Measurements from ENCODE around the gene SLC24A3.

Gene SLC24A3

GRCh38 chr20:19718880-19719279, 506.4 kb downstream of the SLC24A3 start:
- CTCF ChIA-PET, result no interaction called here
- no peaks in the 10 kb centered on the region for H3K9me3 ChIP-seq (ENCODE audit: control insufficient read depth, insufficient read depth, low read depth, low read length)
- no peaks in the 10 kb centered on the region for H3K4me1 ChIP-seq (ENCODE audit: control insufficient read depth, insufficient read depth, low read length)
- H3K4me3 ChIP-seq (ENCODE audit: low read depth, low read length), result no peak overlapping the region
- POLR2A ChIA-PET, result no interaction called here
- H3K27ac ChIP-seq (ENCODE audit: extremely low read depth, low read depth, low read length), result no peak overlapping the region
- TF ChIP-seq ZNF596 (tag by site-specific recombination; IDR thresholded peaks at IDR 0.05), result no peak
- TF ChIP-seq, protein P1, sequence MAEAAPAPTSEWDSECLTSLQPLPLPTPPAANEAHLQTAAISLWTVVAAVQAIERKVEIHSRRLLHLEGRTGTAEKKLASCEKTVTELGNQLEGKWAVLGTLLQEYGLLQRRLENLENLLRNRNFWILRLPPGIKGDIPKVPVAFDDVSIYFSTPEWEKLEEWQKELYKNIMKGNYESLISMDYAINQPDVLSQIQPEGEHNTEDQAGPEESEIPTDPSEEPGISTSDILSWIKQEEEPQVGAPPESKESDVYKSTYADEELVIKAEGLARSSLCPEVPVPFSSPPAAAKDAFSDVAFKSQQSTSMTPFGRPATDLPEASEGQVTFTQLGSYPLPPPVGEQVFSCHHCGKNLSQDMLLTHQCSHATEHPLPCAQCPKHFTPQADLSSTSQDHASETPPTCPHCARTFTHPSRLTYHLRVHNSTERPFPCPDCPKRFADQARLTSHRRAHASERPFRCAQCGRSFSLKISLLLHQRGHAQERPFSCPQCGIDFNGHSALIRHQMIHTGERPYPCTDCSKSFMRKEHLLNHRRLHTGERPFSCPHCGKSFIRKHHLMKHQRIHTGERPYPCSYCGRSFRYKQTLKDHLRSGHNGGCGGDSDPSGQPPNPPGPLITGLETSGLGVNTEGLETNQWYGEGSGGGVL (tag by site-specific recombination; IDR thresholded peaks at IDR 0.05), result no peak
- TF ChIP-seq MZF1 (tag by site-specific recombination; IDR thresholded peaks at IDR 0.05; ENCODE audit: borderline replicate concordance), result no peak
- H3K36me3 ChIP-seq (ENCODE audit: control insufficient read depth in 2 of 2, insufficient read depth in 1 of 2, low read length in 2 of 2), result no peaks in the 10 kb centered on the region

GRCh38 chr20:19720991-19721390, 508.5 kb downstream of the SLC24A3 start:
- POLR2A ChIA-PET, result no interaction called here
- no peaks in the 10 kb centered on the region for H3K36me3 ChIP-seq (ENCODE audit: control insufficient read depth in 2 of 2, insufficient read depth in 1 of 2, low read length in 2 of 2)

GRCh38 chr20:19723051-19723450, 510.6 kb downstream of the SLC24A3 start:
- POLR2A ChIA-PET, result no interaction called here
- Histone ChIP-seq H3K9me3 (ENCODE audit: control insufficient read depth, insufficient read depth, low read depth, low read length) (no peaks in the 10 kb centered on the region), H3K4me3 (ENCODE audit: low read depth, low read length) (no peak overlapping the region), H3K36me3 (ENCODE audit: control insufficient read depth in 2 of 2, insufficient read depth in 1 of 2, low read length in 2 of 2) (no peaks in the 10 kb centered on the region), H3K27ac (ENCODE audit: extremely low read depth, low read depth, low read length) (no peak overlapping the region), H3K4me1 (ENCODE audit: control insufficient read depth, insufficient read depth, low read length) (no peaks in the 10 kb centered on the region)
- CTCF ChIA-PET, result no interaction called here
- TF ChIP-seq GLIS1 (tag by site-specific recombination; IDR thresholded peaks at IDR 0.05) (no peak), ZNF514 (tag by site-specific recombination; IDR thresholded peaks at IDR 0.05) (no peak), ZNF335 (tag by site-specific recombination; conservative IDR thresholded peaks at IDR 0.05) (no peak), SALL2 (tag by site-specific recombination; IDR thresholded peaks at IDR 0.05; ENCODE audit: borderline replicate concordance) (no peak), PRDM1 (tag by site-specific recombination; IDR thresholded peaks at IDR 0.05) (no peak), ZFHX2 (tag by site-specific recombination; conservative IDR thresholded peaks at IDR 0.05) (no peak), SP2 (tag by site-specific recombination; IDR thresholded peaks at IDR 0.05) (no peak), ZNF558 (tag by site-specific recombination; IDR thresholded peaks at IDR 0.05) (no peak), OSR2 (tag by site-specific recombination; IDR thresholded peaks at IDR 0.05) (no peak)
- TF ChIP-seq, protein P2, sequence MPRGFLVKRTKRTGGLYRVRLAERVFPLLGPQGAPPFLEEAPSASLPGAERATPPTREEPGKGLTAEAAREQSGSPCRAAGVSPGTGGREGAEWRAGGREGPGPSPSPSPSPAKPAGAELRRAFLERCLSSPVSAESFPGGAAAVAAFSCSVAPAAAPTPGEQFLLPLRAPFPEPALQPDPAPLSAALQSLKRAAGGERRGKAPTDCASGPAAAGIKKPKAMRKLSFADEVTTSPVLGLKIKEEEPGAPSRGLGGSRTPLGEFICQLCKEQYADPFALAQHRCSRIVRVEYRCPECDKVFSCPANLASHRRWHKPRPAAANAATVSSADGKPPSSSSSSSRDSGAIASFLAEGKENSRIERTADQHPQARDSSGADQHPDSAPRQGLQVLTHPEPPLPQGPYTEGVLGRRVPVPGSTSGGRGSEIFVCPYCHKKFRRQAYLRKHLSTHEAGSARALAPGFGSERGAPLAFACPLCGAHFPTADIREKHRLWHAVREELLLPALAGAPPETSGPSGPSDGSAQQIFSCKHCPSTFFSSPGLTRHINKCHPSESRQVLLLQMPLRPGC (tag by site-specific recombination; IDR thresholded peaks at IDR 0.05), result no peak

More at GRCh38 chr20:19720991-19721390, 508.5 kb downstream of the SLC24A3 start:
- Histone ChIP-seq H3K4me3 (ENCODE audit: low read depth, low read length) (no peak overlapping the region), H3K27ac (ENCODE audit: extremely low read depth, low read depth, low read length) (no peak overlapping the region), H3K4me1 (ENCODE audit: control insufficient read depth, insufficient read depth, low read length) (no peaks in the 10 kb centered on the region), H3K9me3 (ENCODE audit: control insufficient read depth, insufficient read depth, low read depth, low read length) (no peaks in the 10 kb centered on the region)
- CTCF ChIA-PET, result interaction anchor here (1.2 kb wide), 1 partner anchor 12 kb away, joined by 3 read pairs; no protein-coding TSS in a partner anchor
- TF ChIP-seq ZBTB44 (tag by site-specific recombination; IDR thresholded peaks at IDR 0.05) (no peak), ZNF239 (tag by site-specific recombination; IDR thresholded peaks at IDR 0.05) (no peak), ZIC2 (tag by site-specific recombination; IDR thresholded peaks at IDR 0.05) (no peak), ZNF133 (tag by site-specific recombination; IDR thresholded peaks at IDR 0.05) (no peak), ZNF221 (tag by site-specific recombination; IDR thresholded peaks at IDR 0.05; ENCODE audit: borderline replicate concordance) (no peak), ZNF391 (tag by site-specific recombination; IDR thresholded peaks at IDR 0.05; ENCODE audit: borderline replicate concordance, low read depth) (no peak), ZNF473 (tag by site-specific recombination; IDR thresholded peaks at IDR 0.05) (no peak), ZNF501 (tag by site-specific recombination; IDR thresholded peaks at IDR 0.05) (no peak), ZNF596 (tag by site-specific recombination; IDR thresholded peaks at IDR 0.05) (no peak)
